Measurements from ENCODE around the gene SNUPN.

DNA sequence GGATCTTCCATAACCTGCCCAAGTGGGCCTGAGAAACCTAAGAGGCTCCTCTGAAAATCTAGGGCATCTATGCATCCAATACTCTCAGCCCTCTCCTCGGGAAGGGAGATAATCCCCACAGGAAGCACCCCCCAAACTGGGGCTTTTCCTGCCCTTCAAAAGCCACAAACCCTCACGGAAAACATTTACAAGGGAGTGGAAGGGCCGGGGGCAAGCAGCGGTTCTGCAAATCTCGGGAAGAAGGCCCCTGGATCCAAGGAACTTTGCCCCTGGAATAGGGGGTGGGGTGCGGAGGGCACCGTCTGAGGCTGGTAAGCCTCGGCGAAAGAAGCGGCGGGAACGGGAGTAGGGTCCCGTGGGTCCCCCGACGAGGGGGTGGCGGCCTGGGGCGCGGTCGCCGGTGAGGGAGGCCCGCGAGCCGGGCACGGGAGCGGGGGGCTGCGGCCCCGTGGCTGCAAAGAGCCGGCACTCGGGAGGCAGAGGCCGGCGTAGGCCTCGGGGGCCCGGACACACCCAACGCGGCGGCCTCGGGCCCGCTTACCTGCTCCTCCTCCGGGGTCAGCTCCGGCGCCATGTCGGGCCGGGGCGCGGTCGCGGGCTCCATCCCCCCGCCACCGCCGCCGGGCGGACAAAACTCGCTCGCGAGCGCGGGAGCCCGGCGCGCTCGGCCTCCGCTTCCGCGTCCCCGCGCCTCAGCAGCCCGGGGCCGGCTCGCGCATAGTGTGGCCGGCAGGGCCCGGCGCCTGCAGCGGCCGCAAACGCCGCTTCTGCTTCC, 47.2 kb downstream of the SNUPN start:
- TF ChIP-seq, protein P1, sequence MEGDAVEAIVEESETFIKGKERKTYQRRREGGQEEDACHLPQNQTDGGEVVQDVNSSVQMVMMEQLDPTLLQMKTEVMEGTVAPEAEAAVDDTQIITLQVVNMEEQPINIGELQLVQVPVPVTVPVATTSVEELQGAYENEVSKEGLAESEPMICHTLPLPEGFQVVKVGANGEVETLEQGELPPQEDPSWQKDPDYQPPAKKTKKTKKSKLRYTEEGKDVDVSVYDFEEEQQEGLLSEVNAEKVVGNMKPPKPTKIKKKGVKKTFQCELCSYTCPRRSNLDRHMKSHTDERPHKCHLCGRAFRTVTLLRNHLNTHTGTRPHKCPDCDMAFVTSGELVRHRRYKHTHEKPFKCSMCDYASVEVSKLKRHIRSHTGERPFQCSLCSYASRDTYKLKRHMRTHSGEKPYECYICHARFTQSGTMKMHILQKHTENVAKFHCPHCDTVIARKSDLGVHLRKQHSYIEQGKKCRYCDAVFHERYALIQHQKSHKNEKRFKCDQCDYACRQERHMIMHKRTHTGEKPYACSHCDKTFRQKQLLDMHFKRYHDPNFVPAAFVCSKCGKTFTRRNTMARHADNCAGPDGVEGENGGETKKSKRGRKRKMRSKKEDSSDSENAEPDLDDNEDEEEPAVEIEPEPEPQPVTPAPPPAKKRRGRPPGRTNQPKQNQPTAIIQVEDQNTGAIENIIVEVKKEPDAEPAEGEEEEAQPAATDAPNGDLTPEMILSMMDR (IDR thresholded peaks at IDR 0.05; ENCODE audit: low read length): no peak
- no peak for TF ChIP-seq EZH2phosphoT487 (IDR thresholded peaks at IDR 0.05; ENCODE audit: low read length)
- TF ChIP-seq EZH2 (optimal IDR thresholded peaks at IDR 0.05; ENCODE audit: low read depth, low read length): no peak
